Osteoblast (primary cell): Measurements from ENCODE around the gene AP2A1. TPM values are rescaled to one million over a fixed set of nuclear protein-coding genes. Genes with fewer than 3 reads are reported as not detected.

Source experiments
- DNase-seq: peaks from one replicate; pipeline ENCODE4 v3.0.0; 2011; ENCODE audit warnings: low spot score, mixed read lengths; ENCODE audit not compliant: insufficient read length; ENCODE audit errors: missing footprints
- H2AFZ ChIP-seq: 2 replicates; pipeline ENCODE4 v1.6.0; 2011; ENCODE audit warnings: mild to moderate bottlenecking, low read length
- H3K27ac ChIP-seq: 2 replicates; pipeline ENCODE4 v1.5.1; 2011; ENCODE audit warnings: mild to moderate bottlenecking, low read depth, low read length, moderate library complexity
- H3K27me3 ChIP-seq: 2 replicates; pipeline ENCODE4 v1.6.0; 2012; ENCODE audit warnings: mild to moderate bottlenecking, control low read depth, inconsistent platforms, low read length, moderate library complexity; ENCODE audit not compliant: insufficient read depth
- H3K36me3 ChIP-seq: 2 replicates; pipeline ENCODE4 v1.5.1; 2011; ENCODE audit warnings: mild to moderate bottlenecking, low read length, control low read depth, moderate library complexity; ENCODE audit not compliant: insufficient read depth
- H3K4me1 ChIP-seq: 2 replicates; pipeline ENCODE4 v1.5.1; 2011; ENCODE audit warnings: mild to moderate bottlenecking, low read length, control low read depth, moderate library complexity; ENCODE audit not compliant: insufficient read depth
- H3K4me2 ChIP-seq: 2 replicates; pipeline ENCODE4 v1.6.0; 2011; ENCODE audit warnings: mild to moderate bottlenecking, low read length; ENCODE audit not compliant: insufficient read depth
- H3K4me3 ChIP-seq: fragments of 200-600 bp; sonication (generic); 3 replicates; pipeline ENCODE4 v1.5.1; 2012; ENCODE audit warnings: mild to moderate bottlenecking, low read length, inconsistent platforms; ENCODE audit not compliant: insufficient read depth
- H3K79me2 ChIP-seq: 2 replicates; pipeline ENCODE4 v1.6.0; 2012; ENCODE audit warnings: mild to moderate bottlenecking, low read length, control low read depth, inconsistent platforms; ENCODE audit not compliant: insufficient read depth
- H3K9me3 ChIP-seq: 2 replicates; pipeline ENCODE4 v1.5.1; 2011; ENCODE audit warnings: low read depth, low read length, control low read depth
- H4K20me1 ChIP-seq: 2 replicates; pipeline ENCODE4 v1.6.0; 2012; ENCODE audit warnings: mild to moderate bottlenecking, low read length, control low read depth; ENCODE audit not compliant: insufficient read depth
- CTCF ChIP-seq: IDR thresholded peaks from 2 replicates; pipeline ENCODE4 v1.5.1; 2011; ENCODE audit warnings: mild to moderate bottlenecking, low read depth, low read length, moderate library complexity; ENCODE audit errors: extremely low read depth
- small RNA-seq: library from RNA; depleted of rRNA; stranded (forward); fragments of <200 nt; gene quantifications from one replicate; pipeline ENCODE3, GENCODE V24; 2012
- total RNA-seq: library from RNA; depleted of rRNA; stranded (reverse); fragments of >200 nt; gene quantifications from 2 replicates; pipeline ENCODE4 v1.2.3, GENCODE V29; 2012

Gene AP2A1
- total RNA-seq, 1 donor, result 98.1 TPM

- H3K36me3 ChIP-seq, result peaks cover 43% of the 10 kb centered on the region
- TF ChIP-seq CTCF, result no peak
- no peak overlapping the region for H3K4me3 ChIP-seq
- peaks cover 36% of the 10 kb centered on the region for H3K79me2 ChIP-seq
- peaks cover 39% of the 10 kb centered on the region for H4K20me1 ChIP-seq
- H2AFZ ChIP-seq, result no peak overlapping the region
- no peak overlapping the region for H3K4me2 ChIP-seq
- H3K9me3 ChIP-seq, result no peaks in the 10 kb centered on the region
- H3K27ac ChIP-seq, result no peak overlapping the region
- no peak for DNase-seq
- no peaks in the 10 kb centered on the region for H3K27me3 ChIP-seq
- H3K4me1 ChIP-seq, result peaks cover 34% of the 10 kb centered on the region
Measured at GRCh38 chr19:49855676-49856573, 89.1 kb downstream of the AP2A1 start.

GRCh38 chr19:49856574-49857021 lies 89.8 kb downstream of the AP2A1 start:
- Histone ChIP-seq H3K4me3 (no peak overlapping the region), H3K9me3 (no peaks in the 10 kb centered on the region), H3K36me3 (peaks cover 46% of the 10 kb centered on the region), H3K27me3 (no peaks in the 10 kb centered on the region), H2AFZ (no peak overlapping the region), H3K79me2 (peaks cover 36% of the 10 kb centered on the region), H3K27ac (no peak overlapping the region), H3K4me1 (peaks cover 34% of the 10 kb centered on the region), H4K20me1 (peaks cover 40% of the 10 kb centered on the region), H3K4me2 (no peak overlapping the region)
- no peak for DNase-seq
- TF ChIP-seq CTCF, result no peak

Small RNA genes lying within 50 kb of the gene (small RNA-seq; reads per million reads assigned to genes)
- gene MIR4749, result not detected
- gene MIR6799, result not detected
- not detected for gene RNU6-841P

Other genes starting within 250 kb of the AP2A1 start
- gene RCN3, start 239.0 kb upstream of the AP2A1 start, total RNA-seq, result 346 and 377 TPM in 2 replicates
- gene NOSIP, start 186.4 kb upstream of the AP2A1 start, total RNA-seq, result 57.5 and 68.0 TPM in 2 replicates
- gene PRRG2, start 185.7 kb upstream of the AP2A1 start, total RNA-seq, result under 0.01 and 0.29 TPM in 2 replicates
- gene PRR12, start 175.8 kb upstream of the AP2A1 start, total RNA-seq, result 2.2 and 2.9 TPM in 2 replicates
- gene RRAS, start 126.9 kb upstream of the AP2A1 start, total RNA-seq, result 23.9 and 31.8 TPM in 2 replicates
- 12.1 and 14.8 TPM in 2 replicates for gene SCAF1, start 124.8 kb upstream of the AP2A1 start, total RNA-seq
- 48.5 and 54.2 TPM in 2 replicates for gene IRF3, start 101.1 kb upstream of the AP2A1 start, total RNA-seq
- 4.4 and 5.1 TPM in 2 replicates for gene BCL2L12, start 101.1 kb upstream of the AP2A1 start, total RNA-seq
- 199 and 208 TPM in 2 replicates for gene PRMT1, start 89.7 kb upstream of the AP2A1 start, total RNA-seq
- gene ADM5, start 77.4 kb upstream of the AP2A1 start, total RNA-seq, result under 0.01 and 0.29 TPM in 2 replicates
- 10.9 and 17.0 TPM in 2 replicates for gene CPT1C, start 75.9 kb upstream of the AP2A1 start, total RNA-seq
- not detected in 2 replicates for gene TSKS, start 3.7 kb upstream of the AP2A1 start, total RNA-seq
- 18.6 and 29.7 TPM in 2 replicates for gene FUZ, start 46.3 kb downstream of the AP2A1 start, total RNA-seq
- gene MED25, start 51.3 kb downstream of the AP2A1 start, total RNA-seq, result 19.5 and 20.9 TPM in 2 replicates
- gene PTOV1, start 84.2 kb downstream of the AP2A1 start, total RNA-seq, result 39.4 and 43.3 TPM in 2 replicates
- gene PNKP, start 100.6 kb downstream of the AP2A1 start, total RNA-seq, result 42.1 and 43.8 TPM in 2 replicates
- 13.3 and 13.4 TPM in 2 replicates for gene AKT1S1, start 110.4 kb downstream of the AP2A1 start, total RNA-seq
- gene TBC1D17, start 110.7 kb downstream of the AP2A1 start, total RNA-seq, result 21.4 and 26.5 TPM in 2 replicates
- 0.29 and 1.4 TPM in 2 replicates for gene IL4I1, start 129.9 kb downstream of the AP2A1 start, total RNA-seq
- 6.2 and 8.3 TPM in 2 replicates for gene ATF5, start 162.2 kb downstream of the AP2A1 start, total RNA-seq
- 21.2 and 22.8 TPM in 2 replicates for gene NUP62, start 162.5 kb downstream of the AP2A1 start, total RNA-seq
- gene SIGLEC11, start 194.2 kb downstream of the AP2A1 start, total RNA-seq, result under 0.01 TPM in 1 of 2 replicates, not detected in the other